SK-N-SH treated with all-trans-retinoic acid at 6 μM for 48 hours (cell line): Measurements from ENCODE around the gene TMEM125.

Experiments used
- ATAC-seq: fragments of 200-7000 bp; cut with Tn5 transposase; 3 replicates; pipeline ENCODE4 v1.9.1; 2020; ENCODE audit warnings: mild to moderate bottlenecking, moderate library complexity
- ARNTL ChIP-seq: fragments of 450-650 bp; formaldehyde crosslinking; IDR thresholded peaks from 2 replicates; pipeline ENCODE4 v1.5.0; 2020; ENCODE audit warnings: low read depth, mild to moderate bottlenecking, moderate library complexity, borderline replicate concordance
- BACH2 ChIP-seq: fragments of 250-450 bp; sonication (Bioruptor Pico); IDR thresholded peaks from 2 replicates; pipeline ENCODE4 v1.9.0; 2021; ENCODE audit warnings: mild to moderate bottlenecking, borderline replicate concordance
- CREB5 ChIP-seq: fragments of 250-450 bp; sonication (Bioruptor Pico); IDR thresholded peaks from 2 replicates; pipeline ENCODE4 v1.5.1; 2020; ENCODE audit warnings: low read depth, mild to moderate bottlenecking, moderate library complexity
- CSDC2 ChIP-seq: fragments of 250-450 bp; sonication (Bioruptor Pico); IDR thresholded peaks from 2 replicates; pipeline ENCODE4 v1.5.0; 2020; ENCODE audit warnings: mild to moderate bottlenecking, moderate library complexity
- CSRNP3 ChIP-seq: fragments of 250-450 bp; sonication (Bioruptor Pico); IDR thresholded peaks from 2 replicates; pipeline ENCODE4 v1.5.1; 2021; ENCODE audit warnings: mild to moderate bottlenecking, moderate library complexity
- ESRRG ChIP-seq: fragments of 250-450 bp; sonication (Bioruptor Pico); IDR thresholded peaks from 2 replicates; pipeline ENCODE4 v1.6.1; 2021; ENCODE audit warnings: mild to moderate bottlenecking
- GLIS3 ChIP-seq: fragments of 250-450 bp; sonication (Bioruptor Pico); IDR thresholded peaks from 2 replicates; pipeline ENCODE4 v1.5.0; 2020; ENCODE audit warnings: mild to moderate bottlenecking, moderate library complexity
- ISL1 ChIP-seq: fragments of 250-450 bp; sonication (Bioruptor Pico); IDR thresholded peaks from 2 replicates; pipeline ENCODE4 v2.1.2; 2022; ENCODE audit warnings: mild to moderate bottlenecking, moderate library complexity
- OSR1 ChIP-seq: fragments of 250-450 bp; sonication (Bioruptor Pico); IDR thresholded peaks from 2 replicates; pipeline ENCODE4 v1.8.0; 2022; ENCODE audit warnings: moderate library complexity, mild to moderate bottlenecking, inconsistent platforms
- PATZ1 ChIP-seq: fragments of 250-450 bp; sonication (Bioruptor Pico); IDR thresholded peaks from 2 replicates; pipeline ENCODE4 v1.8.0; 2020; ENCODE audit warnings: mild to moderate bottlenecking, moderate library complexity, borderline replicate concordance
- PPARA ChIP-seq: fragments of 250-450 bp; sonication (Bioruptor Pico); IDR thresholded peaks from 2 replicates; pipeline ENCODE4 v1.5.0; 2020; ENCODE audit warnings: mild to moderate bottlenecking, borderline replicate concordance
- RARB ChIP-seq: fragments of 250-450 bp; sonication (Bioruptor Pico); IDR thresholded peaks from 2 replicates; pipeline ENCODE4 v1.8.0; 2021; ENCODE audit warnings: mild to moderate bottlenecking, moderate library complexity
- SNAI2 ChIP-seq: fragments of 250-450 bp; sonication (Bioruptor Pico); IDR thresholded peaks from 2 replicates; pipeline ENCODE4 v1.5.0; 2020; ENCODE audit warnings: mild to moderate bottlenecking, moderate library complexity
- TCF4 ChIP-seq: fragments of 250-450 bp; sonication (Bioruptor Pico); IDR thresholded peaks from 2 replicates; pipeline ENCODE4 v1.8.0; 2021; ENCODE audit warnings: mild to moderate bottlenecking, moderate library complexity, borderline replicate concordance
- TOX ChIP-seq: fragments of 250-450 bp; sonication (Bioruptor Pico); IDR thresholded peaks from 2 replicates; pipeline ENCODE4 v1.8.0; 2021; ENCODE audit warnings: mild to moderate bottlenecking, moderate library complexity, borderline replicate concordance
- TSHZ2 ChIP-seq: fragments of 250-450 bp; sonication (Bioruptor Pico); IDR thresholded peaks from 2 replicates; pipeline ENCODE4 v1.5.0; 2020; ENCODE audit warnings: mild to moderate bottlenecking, moderate library complexity
- ZC3H10 ChIP-seq: fragments of 250-450 bp; sonication (Bioruptor Pico); IDR thresholded peaks from 2 replicates; pipeline ENCODE4 v1.5.1; 2021; ENCODE audit warnings: mild to moderate bottlenecking, moderate library complexity
- ZFP3 ChIP-seq: fragments of 250-450 bp; sonication (Bioruptor Pico); IDR thresholded peaks from 2 replicates; pipeline ENCODE4 v1.5.0; 2020; ENCODE audit warnings: mild to moderate bottlenecking, moderate library complexity
- ZFP30 ChIP-seq: fragments of 450-650 bp; formaldehyde crosslinking; IDR thresholded peaks from 2 replicates; pipeline ENCODE4 v1.5.0; 2022; ENCODE audit warnings: mild to moderate bottlenecking, moderate library complexity
- ZNF565 ChIP-seq: fragments of 450-650 bp; formaldehyde crosslinking; conservative IDR thresholded peaks from 2 replicates; pipeline ENCODE4 v1.5.0; 2020; ENCODE audit warnings: low read depth, mild to moderate bottlenecking, moderate library complexity
- ZNF70 ChIP-seq: fragments of 450-650 bp; formaldehyde crosslinking; IDR thresholded peaks from 2 replicates; pipeline ENCODE4 v1.5.0; 2020; ENCODE audit warnings: mild to moderate bottlenecking, moderate library complexity
- ZNF8 ChIP-seq: fragments of 450-650 bp; formaldehyde crosslinking; IDR thresholded peaks from 2 replicates; pipeline ENCODE4 v1.5.0; 2020; ENCODE audit warnings: mild to moderate bottlenecking, moderate library complexity

TMEM125 gene

GRCh38 chr1:43270421-43271095 lies 775 bp downstream of the TMEM125 start:
- no peak for TF ChIP-seq BACH2
- no peak for TF ChIP-seq SNAI2
- TF ChIP-seq TSHZ2 (CRISPR knock-in tag): no peak
- no peak for TF ChIP-seq TCF4 (CRISPR knock-in tag)
- no peak for TF ChIP-seq ZNF70 (CRISPR knock-in tag)
- TF ChIP-seq ZNF8 (CRISPR knock-in tag): no peak
- no peak for TF ChIP-seq CSRNP3
- no peak for TF ChIP-seq ISL1 (CRISPR knock-in tag)
- TF ChIP-seq ZFP30 (CRISPR knock-in tag): no peak
- TF ChIP-seq RARB (CRISPR knock-in tag): no peak
- TF ChIP-seq ZNF565 (CRISPR knock-in tag): no peak
- no peak for TF ChIP-seq GLIS3 (CRISPR knock-in tag)
- no peak for TF ChIP-seq ZFP3 (CRISPR knock-in tag)
- no peak for TF ChIP-seq CREB5 (CRISPR knock-in tag)
- TF ChIP-seq CSDC2 (CRISPR knock-in tag): no peak
- no peak for TF ChIP-seq TOX
- TF ChIP-seq PATZ1: no peak
- no peak for TF ChIP-seq OSR1
- TF ChIP-seq PPARA: no peak
- no peak for ATAC-seq

GRCh38 chr1:43271186-43272118 lies 1.7 kb downstream of the TMEM125 start:
- TF ChIP-seq CREB5 (CRISPR knock-in tag) (no peak), ZFP3 (CRISPR knock-in tag) (no peak), RARB (CRISPR knock-in tag) (no peak), BACH2 (no peak), OSR1 (no peak), CSDC2 (CRISPR knock-in tag) (no peak), ZNF70 (CRISPR knock-in tag) (no peak), ZNF565 (CRISPR knock-in tag) (no peak), ESRRG (CRISPR knock-in tag) (no peak), ARNTL (no peak), SNAI2 (no peak)
- ATAC-seq: no peak

GRCh38 chr1:43272161-43272560 lies 2.4 kb downstream of the TMEM125 start:
- ATAC-seq: no peak
- no peak for TF ChIP-seq CSDC2 (CRISPR knock-in tag)
- no peak for TF ChIP-seq OSR1
- no peak for TF ChIP-seq TCF4 (CRISPR knock-in tag)
- no peak for TF ChIP-seq ISL1 (CRISPR knock-in tag)
- TF ChIP-seq ZFP3 (CRISPR knock-in tag): no peak
- no peak for TF ChIP-seq ZC3H10 (CRISPR knock-in tag)
- no peak for TF ChIP-seq ZFP30 (CRISPR knock-in tag)
- TF ChIP-seq PPARA: no peak
- TF ChIP-seq RARB (CRISPR knock-in tag): no peak
- TF ChIP-seq TSHZ2 (CRISPR knock-in tag): no peak
- no peak for TF ChIP-seq ESRRG (CRISPR knock-in tag)
- no peak for TF ChIP-seq ZNF70 (CRISPR knock-in tag)
- no peak for TF ChIP-seq SNAI2
